NCI-H2029 (cell line): ENCODE measurements around the gene RASGRP2.

Experiments used
- DNase-seq: peaks from one replicate; lab custom pipeline; 2025; lab: John Stamatoyannopoulos, UW

Gene RASGRP2

DNA sequence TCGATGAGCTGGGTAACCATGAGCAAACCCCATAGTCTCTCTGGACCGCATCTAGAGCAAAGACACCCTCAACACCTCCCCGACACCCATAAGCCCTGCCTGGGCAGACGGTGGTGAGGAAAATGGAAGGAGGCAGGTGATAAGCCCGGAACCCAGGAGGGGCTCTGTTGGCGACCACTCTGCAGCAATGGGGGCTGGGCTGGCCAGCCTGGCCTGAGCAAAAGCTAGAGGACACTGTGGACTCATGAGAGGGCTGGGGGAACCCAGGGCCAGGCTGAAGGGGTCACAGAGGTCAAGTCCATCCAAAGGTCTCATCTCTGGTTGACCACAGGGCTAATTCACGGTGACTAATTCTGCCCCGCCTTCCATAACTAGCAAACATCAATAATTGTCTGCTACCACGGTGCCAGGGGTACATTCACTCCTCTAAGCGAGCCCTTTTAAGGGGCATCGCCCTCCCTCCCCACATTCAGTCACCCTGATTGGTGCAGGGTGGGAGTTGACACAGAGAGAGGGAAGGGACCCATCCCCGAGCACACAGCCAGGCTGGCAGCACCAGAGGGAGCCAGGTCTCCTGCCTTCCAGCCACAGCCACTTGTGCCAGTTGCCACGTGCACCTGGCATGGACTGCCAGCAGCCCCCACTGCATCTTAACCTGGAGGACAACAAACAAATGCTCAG is 11.9 kb upstream of the RASGRP2 start:
- no peak for DNase-seq

DNA sequence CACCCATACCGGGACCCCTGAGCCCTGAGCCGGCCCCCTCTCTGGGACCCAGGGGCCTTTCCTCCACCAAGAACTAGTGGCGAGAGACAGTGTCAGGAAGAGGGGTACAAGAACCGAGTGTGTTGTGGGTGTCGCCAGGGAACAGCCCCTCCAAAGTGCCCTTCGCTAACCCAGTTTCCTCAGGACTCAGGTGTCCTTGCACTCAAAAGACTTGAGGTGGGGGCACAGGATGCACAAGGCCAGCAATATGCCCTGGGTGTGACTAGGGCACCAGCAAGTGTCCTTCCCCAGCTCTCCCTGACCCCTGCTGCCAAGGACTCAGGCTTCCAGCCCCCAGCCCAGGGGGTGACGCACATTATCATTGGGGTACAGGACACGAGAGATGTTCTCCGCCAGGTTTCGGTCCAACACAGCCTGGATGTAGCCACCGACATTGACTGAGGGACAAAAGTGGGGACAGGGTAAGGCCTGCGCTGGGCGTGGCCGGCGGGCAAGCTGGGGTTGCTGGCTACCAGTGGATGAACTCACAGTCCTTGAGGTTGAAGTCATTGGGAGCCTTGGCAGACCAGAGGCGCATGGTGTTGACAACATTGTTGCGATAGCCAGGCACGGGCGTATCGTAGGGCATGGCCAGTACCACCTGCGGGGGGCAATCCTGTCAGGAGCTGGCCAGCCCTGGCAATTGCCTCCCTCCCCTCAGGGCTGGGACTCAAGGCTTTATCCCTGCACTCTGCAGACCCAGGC is 11.1 kb upstream of the RASGRP2 start:
- no peak for DNase-seq

DNA sequence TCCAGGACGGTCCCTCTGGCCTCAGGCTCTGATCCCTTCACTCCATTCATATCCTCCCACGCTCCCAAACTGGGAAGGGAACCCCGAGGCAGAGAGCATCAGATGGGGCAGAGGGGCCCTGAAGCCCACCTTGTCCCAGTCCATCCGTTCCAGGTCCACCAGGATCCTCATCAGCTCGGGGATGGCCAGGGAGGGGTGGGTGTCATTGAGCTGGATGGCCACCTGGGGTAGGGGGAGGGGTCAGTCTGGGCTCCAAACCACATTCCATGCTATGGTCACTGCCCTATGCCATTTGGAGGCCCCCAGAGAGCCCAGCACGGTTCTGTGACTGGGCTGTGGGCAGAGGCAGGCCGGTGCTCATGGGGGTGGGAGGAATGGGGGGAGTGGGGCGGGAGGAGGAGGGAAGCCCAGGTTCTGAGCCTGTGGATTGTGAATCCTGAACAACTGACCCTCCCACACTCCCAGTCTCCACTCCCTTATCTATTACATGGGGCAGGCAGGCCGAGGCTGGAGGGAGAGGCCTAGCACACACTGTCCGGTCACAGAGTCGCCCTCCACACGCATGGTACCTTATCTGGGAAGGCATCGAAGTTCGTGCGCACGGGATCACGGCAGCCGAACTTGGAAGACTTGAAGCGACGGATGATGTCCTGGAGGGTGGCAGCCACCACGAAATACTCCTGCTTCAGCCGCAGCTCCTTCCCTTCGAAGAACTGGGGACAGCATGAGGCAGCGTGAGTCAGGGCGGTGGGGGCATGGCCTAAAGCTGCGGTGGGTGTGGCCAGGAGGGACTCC is 10.4 kb upstream of the RASGRP2 start:
- no peak for DNase-seq

DNA sequence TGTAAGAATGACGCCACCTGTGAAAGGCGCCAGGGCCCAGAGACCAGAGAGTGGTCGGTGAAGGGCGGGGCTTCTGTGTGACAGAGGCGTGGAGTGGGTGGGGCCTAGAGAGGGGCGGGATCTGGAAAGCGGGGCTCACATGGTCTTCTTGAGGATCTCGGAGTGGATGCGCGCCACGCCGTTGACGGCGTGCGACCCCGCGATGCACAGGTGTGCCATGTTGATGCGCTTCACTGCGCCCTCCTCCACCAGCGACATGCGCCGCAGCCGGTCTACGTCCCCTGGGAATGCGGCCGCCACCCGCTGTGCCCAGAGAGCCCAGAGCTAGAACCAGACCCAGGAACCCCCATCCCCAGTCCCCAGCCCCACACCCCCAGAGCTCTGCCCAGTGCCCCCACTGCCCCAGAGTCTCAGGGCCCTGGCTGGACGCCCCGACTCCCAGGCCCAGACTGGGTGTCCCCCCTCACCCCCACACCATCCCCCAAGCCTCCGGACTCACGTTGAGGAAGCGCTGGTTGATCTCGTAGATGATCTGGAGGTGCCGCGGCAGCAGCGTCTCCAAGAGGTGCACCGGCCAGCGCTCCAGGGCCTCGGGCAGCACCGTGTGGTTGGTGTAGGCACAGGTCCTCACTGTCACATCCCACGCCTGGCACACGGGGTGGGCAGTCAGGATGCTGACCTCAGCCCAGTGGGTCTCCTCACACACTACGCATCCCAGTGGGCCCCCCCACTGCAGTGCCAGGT is 9.6 kb upstream of the RASGRP2 start:
- DNase-seq: no peak

DNA sequence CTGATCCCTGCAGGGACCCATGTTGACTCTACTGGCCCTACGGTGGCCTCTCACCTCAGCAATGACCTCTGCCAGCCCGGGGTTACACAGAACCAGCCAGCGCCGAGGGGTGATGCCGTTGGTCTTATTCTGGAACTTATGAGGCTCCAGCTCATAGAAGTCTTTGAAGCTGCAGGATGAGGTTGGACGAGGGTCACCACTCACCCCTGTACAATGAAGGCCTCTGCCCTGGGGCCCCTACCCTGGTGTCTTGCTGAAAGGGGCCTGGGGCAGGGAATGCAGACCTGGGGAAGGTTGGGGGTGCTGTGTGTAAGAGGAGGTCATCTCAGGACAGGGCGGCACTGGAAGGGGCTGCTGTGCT is 9.1 kb upstream of the RASGRP2 start:
- no peak for DNase-seq

DNA sequence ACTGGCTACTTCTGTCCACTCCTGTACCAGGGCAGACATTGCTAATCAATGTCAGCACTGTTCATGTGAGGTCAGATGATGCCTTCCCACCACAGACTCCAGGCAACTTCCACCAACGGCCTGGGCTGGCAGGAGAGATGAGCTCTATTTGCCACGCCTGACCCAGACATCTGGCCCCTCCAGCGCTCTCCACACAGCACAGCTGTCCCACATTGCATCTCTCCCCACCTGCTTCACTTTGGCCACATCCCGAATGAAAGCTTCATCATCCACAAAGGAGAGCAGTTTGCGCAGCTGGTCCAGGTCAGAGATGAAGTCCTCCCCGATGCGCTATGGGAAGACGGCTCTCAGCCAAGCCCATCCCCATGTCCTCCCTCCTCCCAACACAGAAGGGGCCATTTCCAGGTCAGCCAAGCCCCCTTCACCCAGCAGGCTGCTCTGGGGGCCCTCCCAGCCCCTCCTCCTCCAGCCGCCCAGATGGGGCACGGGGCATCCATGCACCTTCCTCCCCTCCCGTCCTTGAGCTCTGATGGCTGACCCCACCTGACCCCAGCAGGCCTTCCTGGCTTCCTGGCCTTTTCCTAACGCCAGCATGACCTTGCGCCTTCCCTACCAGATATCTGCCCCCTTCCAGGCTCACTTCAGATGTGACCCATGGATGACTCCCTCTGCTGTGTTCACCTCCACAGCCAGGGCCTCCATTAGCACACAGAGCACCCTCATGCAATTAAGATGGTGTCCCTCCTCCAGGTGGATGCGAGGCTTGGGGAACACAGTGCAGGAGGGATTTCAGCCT is 8.4 kb upstream of the RASGRP2 start:
- DNase-seq: no peak

DNA sequence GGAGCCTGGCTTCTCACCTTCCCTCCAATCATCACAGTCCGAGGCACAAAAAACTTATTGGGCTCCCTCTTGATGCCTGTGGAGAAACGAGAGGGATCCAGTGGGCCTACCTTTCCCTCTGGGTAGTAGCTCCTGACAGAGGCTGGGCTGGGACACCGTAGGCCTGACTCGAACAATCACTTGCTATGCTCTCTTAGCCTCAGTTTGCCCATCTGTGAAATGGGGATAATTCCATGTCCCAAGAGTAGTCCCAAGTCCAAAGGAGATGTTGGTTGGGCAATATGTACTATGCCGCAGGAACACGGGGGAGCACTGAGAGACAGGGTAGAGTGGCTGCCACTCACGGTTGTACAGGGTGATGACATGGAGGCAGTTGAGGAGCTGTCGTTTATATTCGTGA is 7.6 kb upstream of the RASGRP2 start:
- no peak for DNase-seq

DNA sequence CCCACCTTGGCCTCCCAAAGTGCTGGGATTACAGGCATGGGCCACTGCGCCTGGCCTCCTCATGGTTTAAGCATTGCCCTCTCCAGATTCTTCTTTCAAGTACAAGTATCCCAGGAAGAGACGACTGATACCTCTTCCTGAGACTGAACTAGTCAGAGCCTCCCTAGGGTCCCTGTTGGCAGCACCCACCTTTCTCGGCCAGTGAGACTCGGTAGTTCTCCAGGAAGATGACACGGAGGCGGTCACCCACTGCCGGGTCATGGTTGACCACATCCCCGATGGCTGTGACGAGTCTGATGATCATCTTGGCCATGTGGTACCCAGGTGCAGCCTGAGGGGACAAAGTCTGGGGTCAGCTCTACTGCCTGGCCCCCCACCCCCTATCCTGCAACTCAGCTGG is 7.2 kb upstream of the RASGRP2 start:
- no peak for DNase-seq

DNA sequence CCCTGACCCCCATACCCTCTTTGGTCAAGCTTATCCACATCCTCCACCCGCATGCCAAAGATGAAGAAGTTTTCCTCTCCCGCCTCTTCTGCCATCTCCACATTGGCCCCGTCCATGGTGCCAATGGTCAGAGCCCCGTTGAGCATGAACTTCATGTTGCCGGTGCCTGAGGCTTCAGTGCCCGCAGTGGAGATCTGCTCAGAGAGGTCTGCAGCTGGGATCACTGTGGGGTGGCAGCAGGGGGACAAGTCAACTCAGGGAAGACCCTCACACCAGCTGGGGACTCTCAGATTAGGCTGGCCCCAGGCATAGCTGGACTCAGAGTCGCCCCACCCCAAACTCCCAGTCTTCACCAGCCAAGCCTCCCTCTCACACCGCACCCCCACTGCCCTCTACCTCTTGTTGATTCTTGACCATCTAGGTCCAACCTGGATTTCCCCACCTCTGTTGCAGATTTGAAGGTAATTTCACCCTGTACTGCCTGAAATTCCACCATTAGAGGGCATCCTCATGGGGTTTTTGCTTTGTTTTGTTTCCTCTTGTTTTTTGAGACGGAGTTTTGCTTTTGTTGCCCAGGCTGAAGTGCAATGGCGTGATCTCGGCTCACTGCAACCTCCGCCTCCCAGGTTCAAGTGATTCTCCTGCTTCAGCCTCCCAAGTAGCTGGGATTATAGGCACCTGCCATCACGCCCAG is 6.6 kb upstream of the RASGRP2 start:
- DNase-seq: no peak

DNA sequence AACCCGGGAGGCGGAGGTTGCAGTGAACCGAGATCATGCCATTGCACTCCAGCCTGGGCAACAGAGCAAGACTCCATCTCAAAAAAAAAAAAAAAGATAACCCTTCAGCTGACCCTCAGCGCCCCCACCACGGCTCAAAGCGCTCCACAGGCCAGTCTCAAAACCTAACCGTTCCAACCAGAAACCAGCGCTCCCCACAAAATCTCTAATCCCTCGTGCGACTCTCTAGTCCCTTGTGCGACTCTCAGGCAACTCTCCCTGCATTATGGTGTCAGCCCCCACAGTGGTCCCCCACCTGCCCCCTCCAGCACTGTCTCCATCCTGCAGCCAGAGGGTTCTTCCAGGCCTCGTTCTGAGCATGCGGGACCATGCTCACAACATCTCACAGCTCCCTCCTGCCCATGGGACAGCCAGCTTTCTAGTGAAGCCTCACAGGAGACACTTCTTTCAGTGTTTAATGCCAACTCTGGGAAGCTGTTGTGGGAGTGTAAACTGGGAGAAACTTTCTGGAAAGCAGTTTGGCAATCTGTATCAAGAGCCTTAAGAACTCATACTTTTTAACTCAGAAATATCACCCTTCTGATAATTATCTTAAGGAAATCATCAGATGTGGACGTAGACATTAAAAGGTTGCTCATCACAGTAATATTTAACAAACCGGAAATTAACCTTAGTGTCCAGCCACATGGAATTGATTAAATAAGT is 4.2 kb upstream of the RASGRP2 start:
- no peak for DNase-seq

DNA sequence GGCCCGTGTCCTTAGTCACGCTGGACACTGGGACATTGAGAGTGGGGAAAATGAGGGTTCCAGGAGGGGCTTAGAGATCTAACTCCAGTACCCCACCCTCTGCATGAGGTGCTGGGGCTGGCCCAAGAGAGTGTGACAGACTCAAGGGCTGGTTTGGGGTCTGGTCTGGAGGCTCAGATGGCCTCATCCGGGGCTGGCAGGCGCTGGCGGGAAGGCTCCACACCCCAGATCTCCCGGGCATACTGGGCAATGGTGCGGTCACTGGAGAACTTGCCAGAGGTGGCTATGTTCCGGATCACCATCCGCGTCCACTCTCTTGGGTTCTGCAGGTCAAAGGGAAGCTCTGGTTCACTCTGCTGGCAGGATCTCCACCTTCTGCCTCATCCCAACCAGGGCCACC is 2.5 kb upstream of the RASGRP2 start:
- no peak for DNase-seq

DNA sequence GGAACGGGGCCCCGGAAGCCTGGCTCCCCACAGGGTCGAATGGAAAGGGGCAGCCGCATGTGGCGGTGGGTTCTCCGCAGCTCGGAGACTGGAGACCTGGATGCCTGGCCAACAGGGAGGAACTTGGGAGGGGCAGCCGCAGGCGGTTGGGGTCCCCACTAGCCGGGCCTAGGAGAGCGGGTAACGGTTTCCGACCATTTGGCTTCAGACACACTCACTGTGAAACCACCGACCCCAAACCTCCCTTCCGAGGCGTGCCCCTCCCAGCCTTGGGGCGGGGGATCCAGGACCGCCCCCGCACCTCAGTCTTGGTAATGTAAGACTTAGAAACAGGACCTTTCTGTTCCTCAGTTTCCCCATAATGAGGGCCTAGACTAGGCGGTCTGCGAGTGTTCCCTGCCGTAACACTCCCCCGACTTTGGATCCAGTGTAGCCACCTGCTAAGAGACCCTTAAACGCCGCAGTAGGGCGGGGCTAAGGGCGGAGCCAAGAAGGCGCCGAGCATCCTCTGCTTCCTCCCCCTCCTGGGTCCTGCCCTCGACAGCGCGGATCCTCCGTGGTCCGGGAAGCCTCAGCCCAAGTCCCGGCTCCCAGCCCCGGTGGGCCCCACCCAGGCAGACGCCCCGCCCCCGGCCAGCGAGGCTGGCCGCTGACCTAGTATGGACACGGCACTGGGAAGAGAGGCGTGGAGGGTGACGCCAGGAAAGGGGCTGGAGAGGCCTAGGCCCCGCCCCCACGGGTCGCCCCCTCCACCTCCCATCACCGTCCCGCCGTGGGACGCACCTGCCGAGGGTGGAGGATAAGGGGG is 1.8 kb upstream of the RASGRP2 start:
- no peak for DNase-seq

DNA sequence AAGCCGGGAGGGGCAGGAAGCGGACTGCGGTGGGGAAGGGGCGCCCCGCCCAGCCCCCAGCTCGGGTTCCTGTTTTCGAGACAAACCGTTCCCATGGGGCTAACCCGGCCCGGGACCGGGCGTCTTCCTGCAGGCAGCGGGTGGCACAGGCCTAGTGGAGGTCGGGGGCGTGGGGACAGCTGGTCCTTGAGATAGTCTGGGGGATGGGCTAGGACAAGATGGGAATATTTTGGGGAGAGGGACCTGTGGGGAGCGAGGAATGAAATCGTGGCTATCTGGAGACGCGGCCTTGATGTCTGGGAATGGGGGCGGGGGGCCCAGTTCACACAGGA is 1.2 kb upstream of the RASGRP2 start:
- DNase-seq: no peak

DNA sequence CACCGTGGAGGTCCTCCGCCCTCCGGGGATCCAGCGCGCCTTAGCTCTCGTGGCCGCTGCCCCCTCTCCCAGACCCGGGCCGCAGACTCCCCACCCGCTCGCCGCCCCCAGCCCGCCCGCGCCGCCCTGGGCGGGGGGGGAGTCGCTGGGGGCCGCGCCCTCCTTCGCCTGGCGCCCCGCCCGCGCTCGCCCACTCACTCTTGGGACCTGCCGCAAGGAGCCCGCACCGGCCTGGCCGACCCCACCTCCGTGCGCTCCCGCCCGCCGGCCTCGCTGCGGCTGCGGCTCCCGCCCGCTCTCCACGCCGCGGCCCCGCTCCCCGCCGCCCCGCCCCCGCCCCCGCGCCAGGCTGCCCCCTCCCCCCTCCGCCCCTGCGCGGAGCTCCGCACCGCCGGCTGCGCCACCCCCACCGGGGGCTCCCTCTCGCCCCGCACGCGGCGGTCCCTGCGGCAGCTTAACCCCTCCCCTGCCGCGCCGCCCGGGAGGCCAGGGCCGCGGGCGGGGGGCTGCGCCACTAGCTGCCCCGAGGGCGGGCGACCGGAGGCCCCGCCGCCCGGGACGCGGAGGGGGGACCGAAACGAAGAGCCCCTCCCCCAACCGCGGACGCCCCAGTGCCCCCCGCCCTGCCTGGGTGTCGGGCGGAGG is 724 bp upstream of the RASGRP2 start:
- DNase-seq: no peak

DNA sequence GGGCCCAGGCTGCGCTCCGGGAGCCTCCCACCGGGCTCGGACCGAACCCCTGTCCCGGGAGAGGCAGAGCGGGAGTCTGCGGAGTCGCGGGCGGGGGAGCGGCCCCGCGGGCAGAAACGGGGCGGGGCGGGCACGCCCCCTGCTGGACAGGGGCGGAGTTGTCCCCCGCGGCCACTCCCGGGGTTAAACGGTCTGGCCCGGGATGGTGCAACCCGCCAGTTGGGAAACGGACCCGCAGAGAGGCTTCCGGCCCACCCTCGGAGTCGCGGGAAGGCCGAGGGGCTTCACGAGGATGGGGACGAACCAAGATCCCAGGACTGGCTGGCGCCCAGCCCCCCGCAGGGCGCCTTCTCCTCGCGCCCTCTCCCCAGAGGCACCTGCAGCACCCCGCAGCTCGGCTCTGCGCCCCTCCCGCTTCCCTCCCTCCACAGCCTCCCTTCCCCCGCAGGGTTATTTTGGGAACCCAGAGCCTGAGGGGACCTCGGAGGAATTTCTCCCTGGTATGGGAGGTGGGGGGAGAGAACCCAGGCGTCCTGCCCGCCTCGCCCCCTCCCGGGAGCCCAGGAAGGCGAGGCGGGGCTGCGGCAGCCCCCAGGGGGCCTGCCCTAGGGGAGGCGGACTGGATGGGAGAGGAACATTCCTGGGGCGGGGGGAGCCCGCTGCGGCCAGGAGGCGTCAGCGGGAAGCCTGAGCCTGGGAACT is 902 bp downstream of the RASGRP2 start:
- DNase-seq: no peak

DNA sequence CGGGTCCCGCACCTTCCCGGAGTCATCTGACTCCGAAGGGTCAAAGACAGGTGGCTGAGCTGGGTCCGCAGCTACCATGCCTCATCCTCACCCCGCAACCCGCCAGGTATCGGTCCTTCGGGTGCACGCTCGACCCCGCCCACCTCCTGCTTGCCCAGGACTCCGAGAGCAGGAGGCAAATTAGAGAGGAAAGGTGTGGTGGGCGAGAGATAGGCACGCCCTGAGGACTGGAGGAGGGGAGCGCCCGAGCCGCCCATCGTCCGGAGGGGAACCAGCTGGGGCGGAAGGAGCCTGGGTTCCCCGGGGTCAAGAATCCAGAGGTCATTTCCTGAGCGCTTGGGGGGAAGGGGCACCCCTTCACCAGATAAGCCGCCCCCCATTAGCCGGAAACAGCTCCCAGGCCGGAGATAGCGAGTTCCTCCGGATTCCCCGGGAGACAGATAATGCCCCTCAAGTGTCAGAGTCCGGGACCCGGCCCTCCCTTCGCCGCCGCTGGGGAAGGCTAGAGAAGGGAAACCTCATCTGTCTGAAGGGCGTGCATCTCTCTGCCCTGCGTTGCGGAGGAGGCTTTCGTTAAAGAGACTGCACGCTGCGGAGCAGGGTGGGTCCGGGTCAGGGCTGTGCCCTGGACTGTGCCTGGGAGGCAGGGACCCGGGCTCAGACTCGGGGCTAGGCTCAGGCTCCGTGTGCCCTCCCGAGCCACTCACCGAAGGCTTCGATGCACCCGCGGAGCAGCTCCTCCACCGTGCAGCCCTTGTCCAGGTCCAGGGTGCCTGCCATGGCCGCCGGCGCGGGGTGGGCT is 1.7 kb downstream of the RASGRP2 start:
- DNase-seq: no peak

DNA sequence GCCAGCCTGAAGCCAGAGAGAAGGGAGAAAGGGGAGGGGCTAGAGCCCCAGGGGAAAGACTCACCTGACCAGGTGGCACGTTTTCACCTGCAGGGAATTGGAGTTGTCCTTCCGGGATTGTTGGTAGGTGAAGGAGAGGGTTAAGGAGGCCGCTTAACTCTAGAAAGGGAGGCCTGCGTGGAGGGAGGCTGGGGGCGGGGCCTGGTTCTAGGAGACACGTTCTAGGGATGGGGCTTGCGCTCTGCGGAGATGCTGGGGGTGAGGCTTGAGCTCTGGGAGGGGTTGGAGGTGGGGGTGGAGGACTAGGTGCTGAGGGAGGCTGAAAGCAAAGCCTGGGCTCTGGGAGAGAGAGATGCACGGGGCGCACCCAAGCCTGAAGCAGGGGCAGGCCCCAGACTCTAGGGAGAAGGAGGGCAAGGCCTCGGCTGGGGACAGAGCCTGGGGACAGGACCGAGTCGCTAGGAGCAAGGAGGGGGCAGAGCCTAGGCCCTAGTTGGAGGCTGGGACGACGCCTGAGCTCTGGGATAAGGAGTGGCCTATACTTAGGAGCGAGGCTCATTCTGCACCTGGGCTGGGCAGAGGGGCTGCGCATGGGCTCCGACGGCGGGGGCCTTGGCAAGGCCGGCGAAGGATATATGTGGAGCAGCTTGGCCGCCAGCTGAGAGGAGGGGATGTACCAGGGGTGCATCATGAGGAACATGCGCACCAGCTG is 2.4 kb downstream of the RASGRP2 start:
- DNase-seq: no peak
